ENCODE results near the gene NUP85.
A peak's percentile ranks its signal among the peaks of the same experiment; 100 is the strongest.
"Not testable (repeated sequence)": the region's sequence is repeated elsewhere in the genome, so short reads cannot be mapped to it uniquely, and the experiment has no call there.

NUP85 gene

GRCh38 chr17:75205793-75206163 is 299 bp downstream of the NUP85 start:
- no peak for DNase-seq

- DNase-seq, result not testable (repeated sequence)
Measured at GRCh38 chr17:75207050-75207407, 1.6 kb downstream of the NUP85 start.

GRCh38 chr17:75207760-75208159 is 2.3 kb downstream of the NUP85 start:
- no peak for DNase-seq

GRCh38 chr17:75208161-75208560 is 2.7 kb downstream of the NUP85 start:
- DNase-seq, result no peak

- DNase-seq, result no peak
Measured at GRCh38 chr17:75209061-75209460, 3.6 kb downstream of the NUP85 start.

- DNase-seq, result no peak
Measured at GRCh38 chr17:75218131-75218530, 12.7 kb downstream of the NUP85 start.

- DNase-seq, result no peak
Measured at GRCh38 chr17:75219815-75220214, 14.3 kb downstream of the NUP85 start.

GRCh38 chr17:75225016-75225415 is 19.5 kb downstream of the NUP85 start:
- no peak for DNase-seq

- DNase-seq, result no peak
Measured at GRCh38 chr17:75227729-75228128, 22.2 kb downstream of the NUP85 start.

GRCh38 chr17:75228305-75228704 is 22.8 kb downstream of the NUP85 start:
- DNase-seq, result peak; percentile 45

GRCh38 chr17:75228847-75229246 is 23.4 kb downstream of the NUP85 start:
- DNase-seq, result peak; percentile 45

GRCh38 chr17:75231071-75231470 is 25.6 kb downstream of the NUP85 start:
- no peak for DNase-seq

- no peak for DNase-seq
Measured at GRCh38 chr17:75231741-75232464, 26.4 kb downstream of the NUP85 start.

GRCh38 chr17:75232786-75233185 is 27.3 kb downstream of the NUP85 start:
- DNase-seq, result no peak

GRCh38 chr17:75237100-75238014 is 31.9 kb downstream of the NUP85 start:
- no peak for DNase-seq

- DNase-seq, result no peak
Measured at GRCh38 chr17:75238020-75238580, 32.6 kb downstream of the NUP85 start.

- DNase-seq, result peak; percentile 88
Measured at GRCh38 chr17:75238684-75239191, 33.3 kb downstream of the NUP85 start.

- DNase-seq, result no peak
Measured at GRCh38 chr17:75239214-75239613, 33.7 kb downstream of the NUP85 start.

- no peak for DNase-seq
Measured at GRCh38 chr17:75239778-75240393, 34.4 kb downstream of the NUP85 start.

GRCh38 chr17:75240394-75241142 is 35.1 kb downstream of the NUP85 start:
- DNase-seq, result peak; percentile 90

GRCh38 chr17:75241143-75241430 is 35.6 kb downstream of the NUP85 start:
- DNase-seq, result peak; percentile 63

GRCh38 chr17:75241502-75241901 is 36.0 kb downstream of the NUP85 start:
- no peak for DNase-seq

GRCh38 chr17:75241996-75242460 is 36.5 kb downstream of the NUP85 start:
- DNase-seq, result peak; percentile 58

All from islet precursor cell (in vitro differentiated cells).